HG03139 (cell line): ENCODE results near the gene GLYATL3.

Experiments
- ATAC-seq: cut with Tn5 transposase; IDR thresholded peaks from one replicate; pipeline ENCODE4 v1.9.1; 2021; ENCODE audit not compliant: unreplicated experiment

The GLYATL3 gene

GRCh38 chr6:49543087-49543858 lies 43.5 kb downstream of the GLYATL3 start:
- ATAC-seq: no peak

GRCh38 chr6:49546331-49546730 lies 46.6 kb downstream of the GLYATL3 start:
- no peak for ATAC-seq

- ATAC-seq: no peak
These were observed 49.0 kb downstream of the GLYATL3 start for GRCh38 chr6:49548613-49549304.

GRCh38 chr6:49549691-49550491 lies 50.2 kb downstream of the GLYATL3 start:
- ATAC-seq: no peak

GRCh38 chr6:49550492-49551077 lies 50.9 kb downstream of the GLYATL3 start, which contains the start of gene C6orf141:
C6orf141 (plus strand) TSS chr6:49550668; CDS start chr6:49550793, 125 bp downstream.
- ATAC-seq: peak; percentile 77

GRCh38 chr6:49551078-49551865 lies 51.5 kb downstream of the GLYATL3 start:
- peak; percentile 31 for ATAC-seq

- peak; percentile 24 for ATAC-seq
These were observed 52.1 kb downstream of the GLYATL3 start for GRCh38 chr6:49551866-49552129.

GRCh38 chr6:49552596-49552995 lies 52.9 kb downstream of the GLYATL3 start:
- ATAC-seq: no peak

- ATAC-seq: no peak
These were observed 53.7 kb downstream of the GLYATL3 start for GRCh38 chr6:49553384-49553783.

- no peak for ATAC-seq
These were observed 56.2 kb downstream of the GLYATL3 start for GRCh38 chr6:49555951-49556350.

GRCh38 chr6:49556429-49556837 lies 56.7 kb downstream of the GLYATL3 start:
- no peak for ATAC-seq

GRCh38 chr6:49557177-49557576 lies 57.5 kb downstream of the GLYATL3 start:
- ATAC-seq: no peak

- no peak for ATAC-seq
These were observed 58.5 kb downstream of the GLYATL3 start for GRCh38 chr6:49558238-49558637.

GRCh38 chr6:49563006-49563886 lies 63.5 kb downstream of the GLYATL3 start:
- ATAC-seq: no peak

GRCh38 chr6:49564552-49564951 lies 64.8 kb downstream of the GLYATL3 start:
- ATAC-seq: no peak

GRCh38 chr6:49565261-49565660 lies 65.5 kb downstream of the GLYATL3 start:
- no peak for ATAC-seq

GRCh38 chr6:49565855-49566254 lies 66.1 kb downstream of the GLYATL3 start:
- ATAC-seq: no peak

- ATAC-seq: no peak
These were observed 70.9 kb downstream of the GLYATL3 start for GRCh38 chr6:49570474-49571079.

GRCh38 chr6:49576618-49577017 lies 76.9 kb downstream of the GLYATL3 start:
- ATAC-seq: no peak
